K562 (cell line): Measurements from ENCODE around the gene ELAC1. TPM values are rescaled to one million over a fixed set of nuclear protein-coding genes. Genes with fewer than 3 reads are reported as not detected.

Experiments
- ATAC-seq: fragments of 200-7000 bp; cut with Tn5 transposase; 3 replicates; pipeline ENCODE4 v1.9.1; 2020; ENCODE audit warnings: moderate library complexity
- BruUV-seq: library from RNA; stranded (reverse); fragments of 400-500 nt; replicated peaks from 2 replicates; lab custom pipeline; 2021; lab: Mats Ljungman, UMichigan
- CTCF ChIA-PET: fragments of 300-600 bp; formaldehyde crosslinking; extraction: SDS; loops from one replicate; lab custom pipeline; 2021; ENCODE audit warnings: low intra/inter-chr PET ratio; lab: Yijun Ruan, JAX
- POLR2A ChIA-PET: fragments of 300-600, 350-650 bp; sonication (Branson Sonifier 250); formaldehyde crosslinking; extraction: SDS; loops from one replicate; lab custom pipeline; 2021; ENCODE audit warnings: antibody characterized with exemption, inconsistent platforms; lab: Yijun Ruan, JAX
- DNase-seq, 4 experiments: peaks; one replicate each; pipeline versions ENCODE4 v3.0.0 to v3.0.0-alpha.2; 2011 to 2018; ENCODE audit warnings: low spot score in 3 of 4, mixed read lengths in 3 of 4; ENCODE audit errors: extremely low read depth in 1 of 4
- FAIRE-seq: peaks from 2 replicates; lab custom pipeline; 2011; peaks lifted over from hg19 to GRCh38; lab: Jason Lieb, UNC
- H2AFZ ChIP-seq: 2 replicates; pipeline ENCODE4 v1.6.0; 2011; ENCODE audit warnings: low read depth, low read length, control low read depth, inconsistent platforms
- H3K27ac ChIP-seq: fragments of 200-600 bp; 3 replicates; pipeline ENCODE4 v1.8.0; 2011; ENCODE audit warnings: low read depth, mild to moderate bottlenecking, control low read depth, inconsistent platforms, low read length, moderate library complexity, mixed read lengths; ENCODE audit errors: extremely low read depth
- H3K27me3 ChIP-seq, 2 experiments: fragments of 300-600 bp in 1 of 2; 2 replicates in 1 of 2; 3 replicates in 1 of 2; pipeline versions ENCODE4 v1.6.0 to v1.8.0; 2011; ENCODE audit warnings: inconsistent platforms in 2 of 2, low read length in 2 of 2, mild to moderate bottlenecking in 1 of 2, mixed read lengths in 1 of 2, moderate library complexity in 1 of 2; ENCODE audit not compliant: control insufficient read depth in 2 of 2, insufficient read depth in 2 of 2
- H3K36me3 ChIP-seq: fragments of 300-600 bp; 3 replicates; pipeline ENCODE4 v1.8.0; 2011; ENCODE audit warnings: mild to moderate bottlenecking, low read length, inconsistent platforms; ENCODE audit not compliant: control insufficient read depth, insufficient read depth
- H3K4me1 ChIP-seq, 2 experiments: fragments of 200-600 bp in 1 of 2; replicated peaks in 1 of 2; 2 replicates in 1 of 2; 3 replicates in 1 of 2; pipeline versions ENCODE4 v1.5.1 to v1.8.0; 2011; ENCODE audit warnings: inconsistent platforms in 2 of 2, low read length in 2 of 2, mild to moderate bottlenecking in 1 of 2, mixed read lengths in 1 of 2, moderate library complexity in 1 of 2; ENCODE audit not compliant: control insufficient read depth in 2 of 2, insufficient read depth in 2 of 2
- H3K4me2 ChIP-seq: 2 replicates; pipeline ENCODE4 v1.6.1; 2011; ENCODE audit warnings: low read length, control low read depth, inconsistent platforms, mixed read lengths; ENCODE audit not compliant: insufficient read depth
- H3K4me3 ChIP-seq: fragments of 200-600 bp; sonication (generic), shearing (Covaris generic); 2 replicates; pipeline ENCODE4 v1.5.1; 2016; ENCODE audit warnings: control low read depth, inconsistent platforms
- H3K79me2 ChIP-seq: fragments of 200-600 bp; 3 replicates; pipeline ENCODE4 v1.8.0; 2011; ENCODE audit warnings: low read length, inconsistent platforms; ENCODE audit not compliant: control insufficient read depth, insufficient read depth
- H3K9ac ChIP-seq, 2 experiments: 2 replicates each; pipeline versions ENCODE4 v1.6.0 to v1.6.1; 2011; ENCODE audit warnings: low read depth in 2 of 2, low read length in 2 of 2, control low read depth in 1 of 2, inconsistent platforms in 1 of 2, mild to moderate bottlenecking in 1 of 2, mixed read lengths in 1 of 2; ENCODE audit not compliant: insufficient read depth in 1 of 2
- H3K9me1 ChIP-seq: one replicate; pipeline ENCODE4 v1.6.0; 2011; ENCODE audit warnings: inconsistent platforms, mild to moderate bottlenecking, low read length, moderate library complexity; ENCODE audit not compliant: control insufficient read depth, insufficient read depth
- H3K9me3 ChIP-seq: replicated peaks from 2 replicates; pipeline ENCODE4 v1.5.1; 2011; ENCODE audit warnings: low read depth, low read length, inconsistent platforms; ENCODE audit not compliant: control insufficient read depth, insufficient read depth
- H4K20me1 ChIP-seq: replicated peaks from 2 replicates; pipeline ENCODE4 v1.6.1; 2011; ENCODE audit warnings: low read length, inconsistent platforms, mixed read lengths; ENCODE audit not compliant: control insufficient read depth, insufficient read depth
- CEBPG ChIP-seq, 3 experiments: fragments of 200-800 bp in 1 of 3; sonication (Bioruptor generic) in 1 of 3; sonication (generic) in 1 of 3; formaldehyde crosslinking in 1 of 3; IDR thresholded peaks in 2 of 3; conservative IDR thresholded peaks in 1 of 3; 2 replicates each; pipeline versions ENCODE4 v1.6.1 to v1.8.0; 2016 to 2022; ENCODE audit warnings: missing compliant biosample characterization in 2 of 3, missing genetic modification characterization in 2 of 3, mild to moderate bottlenecking in 1 of 3, missing genetic modification reagents in 1 of 3
- FOXJ3 ChIP-seq: sonication (generic); formaldehyde crosslinking; IDR thresholded peaks from 2 replicates; pipeline ENCODE4 v1.4.0; 2020; ENCODE audit warnings: mild to moderate bottlenecking, missing genetic modification reagents
- HOMEZ ChIP-seq: fragments of 250-450 bp; sonication (Bioruptor Pico); IDR thresholded peaks from 2 replicates; pipeline ENCODE4 v1.4.0; 2020; ENCODE audit warnings: mild to moderate bottlenecking, moderate library complexity
- PCBP1 ChIP-seq: fragments of 200-400 bp; formaldehyde crosslinking; IDR thresholded peaks from 2 replicates; pipeline ENCODE4 v1.6.1; 2018; ENCODE audit warnings: mild to moderate bottlenecking, low read depth, low read length; ENCODE audit not compliant: poor library complexity, severe bottlenecking
- PRMT5 ChIP-seq: sonication (generic); formaldehyde crosslinking; IDR thresholded peaks from 2 replicates; pipeline ENCODE4 v1.5.0; 2020; ENCODE audit warnings: missing genetic modification reagents
- SP2 ChIP-seq: IDR thresholded peaks from 2 replicates; pipeline ENCODE4 v1.6.1; 2011; ENCODE audit warnings: mild to moderate bottlenecking, low read depth, low read length, moderate library complexity; ENCODE audit not compliant: poor library complexity, severe bottlenecking; ENCODE audit errors: extremely low read depth
- SRSF3 ChIP-seq: fragments of 200-400 bp; formaldehyde crosslinking; IDR thresholded peaks from 2 replicates; pipeline ENCODE4 v1.6.1; 2016; ENCODE audit warnings: mild to moderate bottlenecking, low read length, moderate library complexity; ENCODE audit not compliant: insufficient read depth
- ZBTB8A ChIP-seq: fragments of 450-650 bp; IDR thresholded peaks from 2 replicates; pipeline ENCODE4 v1.6.1; 2018; ENCODE audit warnings: mild to moderate bottlenecking, moderate library complexity; ENCODE audit not compliant: partially characterized antibody
- ZNF232 ChIP-seq: sonication (generic); formaldehyde crosslinking; IDR thresholded peaks from 2 replicates; pipeline ENCODE4 v1.8.0; 2022; ENCODE audit warnings: mild to moderate bottlenecking, missing genetic modification reagents
- WGBS: fragments of 100-300 bp; shearing (Covaris generic); methylation state at CpG from one replicate; pipeline ENCODE4 v1.1.6; 2016; ENCODE audit warnings: low coverage, mixed read lengths; ENCODE audit not compliant: insufficient coverage; ENCODE audit errors: missing lambda C conversion rate; 5-methylcytosine and 5-hydroxymethylcytosine counted together
- in situ Hi-C: fragments of 300-500 bp; cut with MboI; formaldehyde crosslinking; loops from 4 replicates; pipeline ENCODE4 v1.15.0; 2018; ENCODE audit warnings: inconsistent platforms, mixed read lengths
- intact Hi-C: fragments of 100-400 bp; cut with micrococcal nuclease; formaldehyde crosslinking; loops from 2 replicates; pipeline ENCODE4 v1.14.2; 2022
- polyA plus RNA-seq, 8 experiments: library from polyadenylated mRNA; depleted of rRNA in 4 of 8; stranded (reverse) in 5 of 8; unstranded in 3 of 8; fragments of >200 nt; fragmentation: Nextera tagmentation in 2 of 8; fragmentation: Illumina TruSeq in 1 of 8; extraction: Ambion mirVana in 2 of 8; extraction: Trizol in 1 of 8; gene quantifications; 2 replicates each; pipeline versions ENCODE4 v1.2.1 to v1.2.3, GENCODE V29; 2011 to 2014; ENCODE audit warnings: inconsistent platforms in 1 of 8, missing spikeins in 1 of 8
- total RNA-seq, 7 experiments: library from RNA; depleted of rRNA in 6 of 7; stranded (reverse); fragments of >200 nt in 6 of 7; fragmentation: Illumina TruSeq in 2 of 7; extraction: Trizol in 2 of 7; gene quantifications; 2 replicates each; pipeline versions ENCODE4 v1.2.1 to v1.2.3, GENCODE V29; 2011 to 2021; ENCODE audit warnings: low replicate concordance in 1 of 7

ELAC1 gene
- total and polyA plus RNA-seq, 9 of the 15 experiments (the other 6 are each of a cell fraction or from before 2014, with no cell fraction given) = 3.7 to 7.7 (median 4.9) TPM

GRCh38 chr18:51021226-51021965 is 53.6 kb downstream of the ELAC1 start:
- no peak for DNase-seq
- H3K9me1 ChIP-seq = no peaks in the 10 kb centered on the region
- no peaks in the 10 kb centered on the region for H3K9me3 ChIP-seq
- no peaks in the 10 kb centered on the region; the same call in 2 of the 3 replicates for H3K36me3 ChIP-seq
- no peaks in the 10 kb centered on the region for H3K27me3 ChIP-seq
- FAIRE-seq = no peak
- no peak overlapping the region for H3K4me2 ChIP-seq
- H3K4me1 ChIP-seq = peaks cover 0 to 5% of the 10 kb centered on the region in 2 experiments; a peak in 2 of 5 replicates
- 46% methylated on average over 5 of the region's 5 CpGs for WGBS
- H3K79me2 ChIP-seq = no peaks in the 10 kb centered on the region
- TF ChIP-seq ZBTB8A (no peak), HOMEZ (CRISPR knock-in tag) (no peak), CEBPG (CRISPR knock-in tag; IDR thresholded peaks at IDR 0.05) (no peak), CEBPG (tag; conservative IDR thresholded peaks at IDR 0.05 in 1 of 2, IDR thresholded peaks at IDR 0.05 in 1 of 2) (no peak), SP2 (no peak), SRSF3 (no peak), PRMT5 (CRISPR knock-in tag) (no peak), ZNF232 (CRISPR knock-in tag) (no peak), FOXJ3 (CRISPR knock-in tag) (no peak), PCBP1 (no peak)
- TF ChIP-seq, all 486 proteins: peak for 0
- no peak for ATAC-seq
- no peaks in the 10 kb centered on the region for H4K20me1 ChIP-seq
- no peak overlapping the region for H3K27ac ChIP-seq
- no peak overlapping the region for H2AFZ ChIP-seq
- H3K9ac ChIP-seq = no peak overlapping the region
- ChIA-PET CTCF (no interaction called here), POLR2A (no interaction called here)
- H3K4me3 ChIP-seq = no peak overlapping the region
- intact Hi-C loops = no loop called here
- BruUV-seq = no TSS peak
- in situ Hi-C loops = no loop called here
